B cell (primary cell): ENCODE data around the gene M1AP. TPM values are rescaled to one million over a fixed set of nuclear protein-coding genes. Genes with fewer than 3 reads are reported as not detected.

ENCODE experiments used
- ATAC-seq: fragments of 200-7000 bp; cut with Tn5 transposase; one replicate; pipeline ENCODE4 v1.10.0; 2021; ENCODE audit warnings: low read depth, mild to moderate bottlenecking, moderate number of reproducible peaks, moderate library complexity
- CTCF ChIA-PET: fragments of 350-600 bp; sonication (Branson Sonifier 250); formaldehyde crosslinking; loops from one replicate; lab custom pipeline; 2021; ENCODE audit warnings: antibody characterized with exemption, inconsistent platforms; lab: Charles Lee
- POLR2A ChIA-PET: fragments of 350-600 bp; sonication (Branson Sonifier 250); formaldehyde crosslinking; loops from one replicate; lab custom pipeline; 2021; ENCODE audit warnings: antibody characterized with exemption; lab: Charles Lee
- DNase-seq: peaks from one replicate; pipeline ENCODE4 v3.0.0; 2013
- H2AFZ ChIP-seq: 2 replicates; pipeline ENCODE4 v1.6.1; 2012; ENCODE audit warnings: mild to moderate bottlenecking, low read depth, low read length; ENCODE audit not compliant: insufficient read depth, poor library complexity, severe bottlenecking
- H3K27ac ChIP-seq, 2 donors: 1 replicate in 1 of 2; 2 replicates in 1 of 2; pipeline ENCODE4 v1.5.1; 2012 to 2013; ENCODE audit warnings: low read length in 2 of 2, mild to moderate bottlenecking in 2 of 2, moderate library complexity in 1 of 2
- H3K27me3 ChIP-seq, 4 experiments: fragments of 200-600 bp in 1 of 4; sonication (generic) in 1 of 4; replicated peaks in 1 of 4; 1 replicate in 2 of 4; 2 replicates in 2 of 4; pipeline versions ENCODE4 v1.6.1 to v1.7.0; 2013 to 2016; ENCODE audit warnings: low read length in 3 of 4, mild to moderate bottlenecking in 2 of 4, mixed read lengths in 1 of 4, moderate library complexity in 1 of 4; ENCODE audit not compliant: insufficient read depth in 4 of 4, control insufficient read depth in 3 of 4; ENCODE audit errors: control extremely low read depth in 1 of 4
- H3K36me3 ChIP-seq, 2 experiments: replicated peaks in 1 of 2; 1 replicate in 1 of 2; 2 replicates in 1 of 2; pipeline versions ENCODE4 v1.6.1 to v1.7.1; 2013; ENCODE audit warnings: low read length in 1 of 2; ENCODE audit not compliant: insufficient read depth in 2 of 2, control insufficient read depth in 1 of 2; ENCODE audit errors: control extremely low read depth in 1 of 2, extremely low read depth in 1 of 2
- H3K4me1 ChIP-seq, 2 donors: fragments of 200-600 bp in 1 of 2; sonication (generic) in 1 of 2; 1 replicate in 1 of 2; 2 replicates in 1 of 2; pipeline versions ENCODE4 v1.5.1 to v1.6.1; 2013 to 2017; ENCODE audit warnings: low read length in 2 of 2; ENCODE audit not compliant: control insufficient read depth in 2 of 2, insufficient read depth in 2 of 2
- H3K4me2 ChIP-seq: replicated peaks from 2 replicates; pipeline ENCODE3; 2012; ENCODE audit warnings: mild to moderate bottlenecking, low read depth, low read length; ENCODE audit not compliant: poor library complexity, severe bottlenecking
- H3K4me3 ChIP-seq, 5 experiments: fragments of 200-600 bp in 1 of 5; sonication (generic) in 1 of 5; 1 replicate in 3 of 5; 2 replicates in 2 of 5; pipeline versions ENCODE4 v1.5.1 to v1.7.0; 2011 to 2016; ENCODE audit warnings: low read length in 4 of 5, mild to moderate bottlenecking in 4 of 5, low read depth in 2 of 5, control low read depth in 1 of 5, moderate library complexity in 1 of 5; ENCODE audit not compliant: insufficient read depth in 1 of 5; ENCODE audit errors: control extremely low read depth in 1 of 5, extremely low read depth in 1 of 5
- H3K79me2 ChIP-seq: fragments of 200-600 bp; sonication (generic); one replicate; pipeline ENCODE4 v1.6.0; 2016; ENCODE audit warnings: low read length; ENCODE audit not compliant: control insufficient read depth, insufficient read depth
- H3K9ac ChIP-seq: fragments of 200-600 bp; sonication (generic); 2 replicates; pipeline ENCODE4 v1.6.1; 2017; ENCODE audit warnings: mild to moderate bottlenecking, low read length, moderate library complexity
- H3K9me3 ChIP-seq, 3 donors: one replicate each; pipeline versions ENCODE4 v1.6.1 to v1.7.1; 2013; ENCODE audit warnings: low read length in 2 of 3; ENCODE audit not compliant: control insufficient read depth in 2 of 3, insufficient read depth in 1 of 3; ENCODE audit errors: control extremely low read depth in 1 of 3
- H4K20me1 ChIP-seq: 2 replicates; pipeline ENCODE4 v1.6.0; 2012; ENCODE audit warnings: mild to moderate bottlenecking, low read length; ENCODE audit not compliant: insufficient read depth, control insufficient read depth, poor library complexity, severe bottlenecking
- H3K27ac Mint-ChIP-seq: one replicate; pipeline ENCODE4 v1.8.0; 2021; ENCODE audit warnings: mixed read lengths
- H3K27me3 Mint-ChIP-seq: one replicate; pipeline ENCODE4 v1.8.0; 2021; ENCODE audit warnings: mixed read lengths
- H3K4me1 Mint-ChIP-seq: one replicate; pipeline ENCODE4 v1.8.0; 2021; ENCODE audit warnings: mixed read lengths
- H3K4me3 Mint-ChIP-seq: one replicate; pipeline ENCODE4 v1.8.0; 2021; ENCODE audit warnings: mixed read lengths
- H3K9me3 Mint-ChIP-seq: one replicate; pipeline ENCODE4 v1.8.0; 2022; ENCODE audit warnings: mixed read lengths; ENCODE audit not compliant: insufficient read depth
- CTCF ChIP-seq: fragments of 200-600 bp; IDR thresholded peaks from one replicate; pipeline ENCODE4 v1.8.0; 2022; ENCODE audit warnings: antibody characterized with exemption, mild to moderate bottlenecking
- EZH2 ChIP-seq: IDR thresholded peaks from 2 replicates; pipeline ENCODE4 v1.6.1; 2012; ENCODE audit warnings: borderline replicate concordance, low read depth, mild to moderate bottlenecking, moderate library complexity, low read length; ENCODE audit not compliant: insufficient read depth, poor library complexity, severe bottlenecking
- WGBS: methylation state at CpG from one replicate; pipeline ENCODE4 v1.1.5; 2013; ENCODE audit warnings: missing lambda C conversion rate; ENCODE audit not compliant: insufficient coverage; 5-methylcytosine and 5-hydroxymethylcytosine counted together
- intact Hi-C: fragments of 100-400 bp; cut with micrococcal nuclease; formaldehyde crosslinking; loops from one replicate; pipeline ENCODE4 v1.10.0; 2022
- polyA plus RNA-seq: library from polyadenylated mRNA; depleted of rRNA; stranded (reverse); fragments of >200 nt; gene quantifications from 2 replicates; pipeline ENCODE4 v1.2.3, GENCODE V29; 2012
- total RNA-seq, 2 donors: library from RNA; stranded (reverse); fragments of 120-200 nt in 1 of 2; gene quantifications; 1 replicate in 1 of 2; 2 replicates in 1 of 2; pipeline versions ENCODE4 v1.2.3 to v1.2.4, GENCODE V29; 2013 to 2022

The M1AP gene
- total and polyA plus RNA-seq, 2 donors (not counting 1 experiment from before 2014, with no cell fraction given) = 0.15 TPM; not detected in 1

DNA sequence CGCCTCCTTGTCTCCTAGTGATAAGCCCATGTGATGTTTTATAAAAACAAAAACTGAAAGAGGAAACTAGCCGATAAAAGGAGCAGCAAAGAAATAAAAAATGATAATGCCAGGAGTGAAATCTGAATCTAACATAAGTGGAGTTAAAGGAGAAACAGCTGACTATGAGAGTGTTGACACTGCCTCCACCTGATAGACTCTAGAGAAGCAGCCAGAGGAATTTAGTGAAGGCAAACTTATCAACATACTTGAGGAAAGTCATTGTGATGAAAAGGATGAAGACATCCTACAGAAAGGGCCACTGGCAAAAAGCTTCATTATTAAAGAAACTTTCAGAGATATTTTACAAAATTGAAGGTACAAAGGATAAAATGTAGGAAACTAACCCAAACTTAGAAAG is 1.9 kb downstream of the M1AP start:
- H2AFZ ChIP-seq = no peak overlapping the region
- H3K27ac ChIP-seq = no peak overlapping the region
- no peaks in the 10 kb centered on the region for H4K20me1 ChIP-seq
- WGBS = 85% methylated on average over 2 of the region's 2 CpGs
- CTCF ChIA-PET = no interaction called here
- no peak overlapping the region for H3K4me2 ChIP-seq
- H3K79me2 ChIP-seq = no peaks in the 10 kb centered on the region
- DNase-seq (no peak), ATAC-seq (no peak)
- POLR2A ChIA-PET = no interaction called here
- H3K4me1 ChIP-seq = peaks cover 0 to 4% of the 10 kb centered on the region in 2 donors
- H3K4me3 ChIP-seq = no peak overlapping the region
- TF ChIP-seq EZH2 (no peak), CTCF (no peak)
- H3K9ac ChIP-seq = no peak overlapping the region
- H3K27me3 Mint-ChIP-seq = peaks cover 40% of the 10 kb centered on the region
- H3K36me3 ChIP-seq = no peaks in the 10 kb centered on the region
- peaks cover 0 to 20% (median 16%) of the 10 kb centered on the region in 4 experiments for H3K27me3 ChIP-seq
- H3K4me3 Mint-ChIP-seq = no peak overlapping the region
- H3K9me3 Mint-ChIP-seq = no peaks in the 10 kb centered on the region
- intact Hi-C loops = no loop called here
- H3K9me3 ChIP-seq = peaks cover 0 to 5% (median 0%) of the 10 kb centered on the region in 3 donors
- H3K27ac Mint-ChIP-seq = no peak overlapping the region
- H3K4me1 Mint-ChIP-seq = peaks cover 2% of the 10 kb centered on the region

GRCh38 chr2:74645344-74645743 is 2.8 kb downstream of the M1AP start:
- H3K79me2 ChIP-seq = no peaks in the 10 kb centered on the region
- peaks cover 0 to 4% of the 10 kb centered on the region in 2 donors for H3K4me1 ChIP-seq
- no peak overlapping the region for H3K9ac ChIP-seq
- Mint-ChIP-seq H3K27me3 (peaks cover 48% of the 10 kb centered on the region), H3K4me1 (peaks cover 2% of the 10 kb centered on the region), H3K4me3 (no peak overlapping the region), H3K27ac (no peak overlapping the region), H3K9me3 (no peaks in the 10 kb centered on the region)
- ATAC-seq = no peak
- no peaks in the 10 kb centered on the region for H4K20me1 ChIP-seq
- DNase-seq = no peak
- H3K36me3 ChIP-seq = no peaks in the 10 kb centered on the region
- H3K27ac ChIP-seq = no peak overlapping the region
- ChIA-PET CTCF (no interaction called here), POLR2A (interaction anchor here (0.6 to 0.9 kb wide), 2 partner anchors 9 to 1693 kb away, joined by 3 read pairs; partner anchors contain the start of gene SEMA4F)
- no peak overlapping the region for H3K4me2 ChIP-seq
- intact Hi-C loops = no loop called here
- no peak overlapping the region for H3K4me3 ChIP-seq
- TF ChIP-seq EZH2 = no peak
- TF ChIP-seq CTCF = no peak
- 94% methylated on average over 2 of the region's 4 CpGs for WGBS
- no peak overlapping the region for H2AFZ ChIP-seq
- H3K9me3 ChIP-seq = peaks cover 0 to 5% (median 0%) of the 10 kb centered on the region in 3 donors
- H3K27me3 ChIP-seq = peaks cover 0 to 24% (median 18%) of the 10 kb centered on the region in 4 experiments
